Neural progenitor cell (in vitro differentiated cells): ENCODE results near the gene ITLN1.

Experiments used
- CTCF ChIP-seq: fragments of 200-600 bp; sonication (generic); IDR thresholded peaks from 2 replicates; pipeline ENCODE4 v1.5.1; 2017; ENCODE audit warnings: antibody characterized with exemption, mild to moderate bottlenecking
- EZH2 ChIP-seq: fragments of 200-600 bp; sonication (generic); IDR thresholded peaks from 2 replicates; pipeline ENCODE4 v1.6.1; 2017; ENCODE audit warnings: antibody characterized with exemption, mild to moderate bottlenecking, moderate library complexity

GRCh38 chr1:160860840-160861505, 24.0 kb downstream of the ITLN1 start:
- TF ChIP-seq CTCF: no peak
- no peak for TF ChIP-seq EZH2
